HFF-Myc (cell line): ENCODE results near the gene RHOH.

Experiments used
- DNase-seq: peaks from one replicate; pipeline ENCODE4 v3.0.0-alpha.2; 2011; ENCODE audit warnings: low read depth; ENCODE audit errors: extremely low read depth
- H3K4me3 ChIP-seq: replicated peaks from 2 replicates; pipeline ENCODE4 v1.5.1; 2011; ENCODE audit warnings: low read depth, mild to moderate bottlenecking, control low read depth, low read length
- CTCF ChIP-seq: IDR thresholded peaks from 2 replicates; pipeline ENCODE4 v1.5.1; 2012; ENCODE audit warnings: mild to moderate bottlenecking, low read depth, low read length, control low read depth; ENCODE audit errors: missing control alignments

Gene RHOH

GRCh38 chr4:40197879-40198689, 1.3 kb downstream of the RHOH start:
- TF ChIP-seq CTCF, result no peak
- no peak for DNase-seq

DNA sequence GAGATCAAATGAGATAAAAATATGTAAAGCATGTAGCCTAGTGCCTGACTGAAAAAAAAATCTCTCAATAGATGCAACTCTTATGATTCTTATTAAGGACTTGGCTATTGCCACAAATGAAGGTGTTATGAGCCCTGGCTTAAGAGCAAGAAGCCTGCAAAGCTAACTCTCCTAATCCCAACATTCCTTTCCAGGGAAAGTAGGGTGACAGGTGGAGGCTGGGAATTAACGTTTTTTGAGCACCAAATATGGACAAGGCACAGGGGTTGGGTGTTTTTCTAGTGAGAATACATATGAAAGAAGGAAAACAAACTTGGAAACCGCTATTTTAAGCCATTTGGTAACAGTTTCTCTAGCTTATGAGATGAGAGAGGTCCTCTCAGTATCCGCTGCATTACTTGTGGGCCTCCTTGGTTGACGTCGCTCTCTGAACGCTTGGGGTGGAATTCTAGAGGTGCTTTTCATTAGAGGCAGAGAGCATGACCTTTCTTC, 2.4 kb downstream of the RHOH start:
- H3K4me3 ChIP-seq, result no peak overlapping the region
- TF ChIP-seq CTCF, result no peak
- no peak for DNase-seq

More at GRCh38 chr4:40197879-40198689, 1.3 kb downstream of the RHOH start:
- no peak overlapping the region for H3K4me3 ChIP-seq

DNA sequence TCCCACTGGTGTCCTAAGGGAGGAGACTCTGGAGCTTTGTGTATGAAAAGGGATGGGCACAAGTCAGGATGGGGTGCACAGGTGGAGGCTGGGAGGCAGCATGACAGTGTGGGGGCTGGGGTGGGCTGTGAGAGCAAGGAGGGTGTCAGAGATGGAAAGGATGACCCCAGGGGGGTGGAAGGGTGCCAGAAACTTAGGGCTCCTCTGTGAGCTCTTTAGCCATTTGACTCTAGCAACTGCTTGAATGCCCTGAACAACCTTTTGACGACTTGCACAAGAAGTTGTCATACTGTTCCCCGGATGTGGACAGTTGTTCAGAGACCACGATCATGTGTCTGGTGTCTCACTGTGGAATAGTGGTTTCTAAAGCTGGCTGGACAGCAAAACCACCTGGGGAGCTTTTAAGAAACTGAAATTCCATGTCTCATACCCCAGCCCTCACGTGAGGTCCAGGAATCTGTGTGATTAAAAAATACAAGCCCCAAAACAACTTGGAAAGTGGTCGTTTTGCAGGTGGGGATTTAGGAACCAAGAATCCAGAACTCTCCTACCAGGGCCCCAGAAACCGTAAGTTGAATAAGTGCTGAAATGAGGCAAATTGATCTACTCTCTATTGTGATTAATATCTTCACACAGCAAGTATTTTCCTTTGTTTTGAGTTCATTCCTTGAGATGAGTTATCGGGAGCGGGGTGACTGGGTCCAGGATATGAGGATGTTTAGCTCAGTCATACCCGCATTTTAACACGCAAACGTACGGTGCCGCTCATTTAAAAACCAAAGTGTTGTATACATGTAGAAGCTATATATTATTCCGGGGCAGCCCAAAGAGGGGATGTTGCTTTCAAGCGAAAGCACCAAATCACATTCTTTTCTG, 3.4 kb downstream of the RHOH start:
- H3K4me3 ChIP-seq, result no peak overlapping the region
- DNase-seq, result no peak
- no peak for TF ChIP-seq CTCF

DNA sequence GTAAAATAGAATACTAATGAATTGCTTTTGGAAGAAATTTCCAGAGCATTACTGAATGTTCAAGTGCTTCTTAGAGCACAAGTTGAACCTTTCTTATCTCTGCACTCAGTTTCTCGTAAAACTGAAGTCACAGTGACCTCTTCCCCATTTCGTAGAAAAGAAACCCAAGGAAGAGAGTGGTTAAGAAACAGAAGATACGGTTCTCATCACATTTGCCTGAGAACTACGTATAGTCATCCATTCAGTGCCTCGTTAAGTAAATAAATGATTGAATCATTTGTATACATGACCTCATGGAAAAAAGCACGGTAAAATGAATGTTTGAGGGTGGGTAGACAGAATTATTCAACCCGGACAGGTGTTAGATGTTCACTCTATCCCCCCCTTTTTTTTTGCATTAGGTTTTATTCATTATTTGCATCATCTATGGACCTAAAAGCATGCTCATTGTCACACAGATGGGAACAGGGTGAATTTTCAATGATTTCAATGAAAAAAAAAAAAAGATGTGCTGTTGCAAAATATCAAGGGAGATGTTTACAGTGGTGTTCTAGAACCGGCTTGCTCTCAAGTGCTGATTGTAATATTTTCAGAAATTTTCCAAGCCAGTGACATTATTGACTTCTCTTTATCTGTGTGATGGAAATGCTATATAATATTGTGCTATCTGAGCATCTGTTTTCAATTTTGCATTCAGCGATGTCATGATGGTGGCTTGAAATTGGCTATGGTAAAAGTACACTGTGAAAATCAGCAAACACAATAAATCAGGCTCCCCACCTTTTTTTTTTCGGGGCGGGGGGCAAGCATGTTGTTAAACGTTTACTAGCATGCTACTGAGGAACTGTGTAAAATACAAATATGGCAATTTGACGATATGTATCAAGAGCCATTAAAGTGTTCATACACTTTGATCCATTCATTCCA, 4.3 kb downstream of the RHOH start:
- no peak overlapping the region for H3K4me3 ChIP-seq

DNA sequence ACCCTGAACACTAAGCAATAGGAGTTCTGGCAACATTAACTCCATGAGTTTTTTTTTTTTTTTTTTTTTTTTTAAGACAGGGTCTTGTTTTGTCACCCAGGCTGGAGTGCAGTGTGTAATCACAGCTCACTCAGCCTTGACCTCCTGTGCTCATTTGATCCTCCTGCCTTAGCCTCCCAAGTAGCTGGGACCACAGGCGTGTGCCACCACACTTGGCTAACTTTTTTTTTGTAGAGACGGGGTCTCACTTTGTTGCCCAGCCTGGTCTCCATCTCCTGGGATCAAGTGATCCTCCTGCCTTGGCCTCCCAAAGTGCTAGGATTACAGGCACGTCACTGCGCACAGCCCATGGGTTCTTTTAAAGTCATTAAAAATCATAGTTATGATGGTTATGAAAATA, 5.1 kb downstream of the RHOH start:
- H3K4me3 ChIP-seq, result no peak overlapping the region
- TF ChIP-seq CTCF, result no peak
- DNase-seq, result no peak

More for the DNA sequence above, 4.3 kb downstream of the RHOH start:
- no peak for TF ChIP-seq CTCF
- no peak for DNase-seq

DNA sequence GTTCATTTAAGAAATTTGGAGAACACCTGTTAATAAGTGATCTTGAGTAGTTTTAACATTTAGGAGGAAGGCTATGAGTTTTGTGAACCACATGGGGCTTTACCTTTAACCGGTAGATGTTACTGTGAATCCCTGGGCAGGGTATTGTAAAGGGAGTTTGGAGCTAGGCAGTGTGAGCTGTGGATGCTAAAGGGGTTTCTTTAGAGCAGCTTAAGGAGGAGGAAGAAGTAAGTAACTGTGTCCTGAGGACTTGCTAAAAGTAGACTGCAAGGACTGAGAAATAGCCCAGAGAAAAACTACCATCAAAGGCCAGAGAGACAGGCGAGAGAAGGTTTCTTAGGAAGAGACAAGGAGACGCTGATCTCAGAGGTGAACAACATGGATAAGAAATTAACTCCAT, 5.6 kb downstream of the RHOH start:
- DNase-seq, result no peak
- H3K4me3 ChIP-seq, result no peak overlapping the region
- TF ChIP-seq CTCF, result no peak
